Suprapubic skin (tissue), 4 donors: ENCODE results near the gene BAZ1A.

Experiments used
- EP300 ChIP-seq: sonication (generic); formaldehyde crosslinking; IDR thresholded peaks from one replicate; pipeline ENCODE4 v1.6.1; 2017; ENCODE audit warnings: antibody characterized with exemption
- POLR2A ChIP-seq, 2 donors: fragments of 450-650 bp; IDR thresholded peaks; one replicate each; pipeline ENCODE4 v1.6.1; 2017; ENCODE audit warnings: antibody characterized with exemption in 2 of 2, mild to moderate bottlenecking in 2 of 2, moderate library complexity in 2 of 2
- POLR2AphosphoS5 ChIP-seq, 3 donors: sonication (generic); formaldehyde crosslinking; IDR thresholded peaks; one replicate each; pipeline ENCODE4 v1.6.1; 2017; ENCODE audit warnings: antibody characterized with exemption in 3 of 3
- TF ChIP-seq, protein P1 (sequence below), 2 donors: fragments of 200-600 bp in 1 of 2; fragments of 450-650 bp in 1 of 2; sonication (generic) in 1 of 2; IDR thresholded peaks; one replicate each; pipeline ENCODE4 v1.5.1; 2016 to 2019; ENCODE audit warnings: antibody characterized with exemption in 2 of 2, mild to moderate bottlenecking in 1 of 2, moderate library complexity in 1 of 2

DNA sequence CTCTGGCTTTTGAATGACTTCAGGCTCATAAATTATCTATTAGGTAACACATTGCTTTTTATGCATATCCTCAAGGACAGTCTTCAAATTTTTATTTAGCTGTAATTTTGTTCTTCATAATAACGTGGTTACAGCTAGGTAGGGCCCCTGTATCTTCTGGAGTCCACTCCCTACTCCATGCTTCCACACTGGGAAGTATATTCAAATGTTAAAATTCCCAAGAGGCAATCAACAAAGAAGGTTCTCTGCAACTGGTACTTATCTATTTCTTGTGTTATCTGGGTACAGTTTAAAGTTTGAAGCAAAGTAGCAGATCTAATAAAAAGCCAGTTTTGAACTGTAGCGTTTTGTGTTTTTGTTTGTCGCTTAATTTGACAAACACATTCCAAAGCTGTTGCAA is 20.1 kb upstream of the BAZ1A start:
- TF ChIP-seq, protein P1, sequence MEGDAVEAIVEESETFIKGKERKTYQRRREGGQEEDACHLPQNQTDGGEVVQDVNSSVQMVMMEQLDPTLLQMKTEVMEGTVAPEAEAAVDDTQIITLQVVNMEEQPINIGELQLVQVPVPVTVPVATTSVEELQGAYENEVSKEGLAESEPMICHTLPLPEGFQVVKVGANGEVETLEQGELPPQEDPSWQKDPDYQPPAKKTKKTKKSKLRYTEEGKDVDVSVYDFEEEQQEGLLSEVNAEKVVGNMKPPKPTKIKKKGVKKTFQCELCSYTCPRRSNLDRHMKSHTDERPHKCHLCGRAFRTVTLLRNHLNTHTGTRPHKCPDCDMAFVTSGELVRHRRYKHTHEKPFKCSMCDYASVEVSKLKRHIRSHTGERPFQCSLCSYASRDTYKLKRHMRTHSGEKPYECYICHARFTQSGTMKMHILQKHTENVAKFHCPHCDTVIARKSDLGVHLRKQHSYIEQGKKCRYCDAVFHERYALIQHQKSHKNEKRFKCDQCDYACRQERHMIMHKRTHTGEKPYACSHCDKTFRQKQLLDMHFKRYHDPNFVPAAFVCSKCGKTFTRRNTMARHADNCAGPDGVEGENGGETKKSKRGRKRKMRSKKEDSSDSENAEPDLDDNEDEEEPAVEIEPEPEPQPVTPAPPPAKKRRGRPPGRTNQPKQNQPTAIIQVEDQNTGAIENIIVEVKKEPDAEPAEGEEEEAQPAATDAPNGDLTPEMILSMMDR (IDR thresholded peaks at IDR 0.05), result no peak
- TF ChIP-seq POLR2A (IDR thresholded peaks at IDR 0.05) (no peak), EP300 (no peak), POLR2AphosphoS5 (IDR thresholded peaks at IDR 0.05) (no peak)
